ENCODE data around the gene JAG2.

- TF ChIP-seq, protein P1, sequence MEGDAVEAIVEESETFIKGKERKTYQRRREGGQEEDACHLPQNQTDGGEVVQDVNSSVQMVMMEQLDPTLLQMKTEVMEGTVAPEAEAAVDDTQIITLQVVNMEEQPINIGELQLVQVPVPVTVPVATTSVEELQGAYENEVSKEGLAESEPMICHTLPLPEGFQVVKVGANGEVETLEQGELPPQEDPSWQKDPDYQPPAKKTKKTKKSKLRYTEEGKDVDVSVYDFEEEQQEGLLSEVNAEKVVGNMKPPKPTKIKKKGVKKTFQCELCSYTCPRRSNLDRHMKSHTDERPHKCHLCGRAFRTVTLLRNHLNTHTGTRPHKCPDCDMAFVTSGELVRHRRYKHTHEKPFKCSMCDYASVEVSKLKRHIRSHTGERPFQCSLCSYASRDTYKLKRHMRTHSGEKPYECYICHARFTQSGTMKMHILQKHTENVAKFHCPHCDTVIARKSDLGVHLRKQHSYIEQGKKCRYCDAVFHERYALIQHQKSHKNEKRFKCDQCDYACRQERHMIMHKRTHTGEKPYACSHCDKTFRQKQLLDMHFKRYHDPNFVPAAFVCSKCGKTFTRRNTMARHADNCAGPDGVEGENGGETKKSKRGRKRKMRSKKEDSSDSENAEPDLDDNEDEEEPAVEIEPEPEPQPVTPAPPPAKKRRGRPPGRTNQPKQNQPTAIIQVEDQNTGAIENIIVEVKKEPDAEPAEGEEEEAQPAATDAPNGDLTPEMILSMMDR (IDR thresholded peaks at IDR 0.05; ENCODE audit: low read length) = no peak
- TF ChIP-seq EZH2 (IDR thresholded peaks at IDR 0.05; ENCODE audit: borderline replicate concordance, low read length) = no peak
Observed at GRCh38 chr14:105143451-105144025, 25.0 kb downstream of the JAG2 start.
